Tongue (tissue), 2 donors: ENCODE results near the gene PRDM15. TPM values are rescaled to one million over a fixed set of nuclear protein-coding genes. Genes with fewer than 3 reads are reported as not detected.

ENCODE experiments used
- DNase-seq: peaks from one replicate; pipeline ENCODE4 v3.0.0-alpha.2; 2015
- total RNA-seq: library from RNA; depleted of rRNA; stranded (reverse); fragments of >200 nt; gene quantifications from one replicate; pipeline ENCODE4 v1.2.3, GENCODE V29; 2014

Gene PRDM15
- total RNA-seq, 1 donor from 2014 or later: 7.0 TPM

DNA sequence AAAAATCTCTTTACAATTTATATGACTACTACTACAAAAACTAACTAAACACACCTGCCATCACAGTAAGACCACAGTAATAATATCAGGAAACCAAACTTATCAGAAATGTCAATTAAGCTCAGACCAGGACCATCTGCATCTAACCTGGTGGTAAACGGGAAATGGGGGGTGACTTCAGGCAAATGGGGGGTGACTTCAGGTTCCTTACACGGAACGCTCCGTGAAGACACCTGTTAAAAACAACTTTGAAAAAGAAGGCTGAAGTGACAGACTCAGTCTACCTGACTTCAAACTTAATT is 15.8 kb downstream of the PRDM15 start:
- DNase-seq: no peak

DNA sequence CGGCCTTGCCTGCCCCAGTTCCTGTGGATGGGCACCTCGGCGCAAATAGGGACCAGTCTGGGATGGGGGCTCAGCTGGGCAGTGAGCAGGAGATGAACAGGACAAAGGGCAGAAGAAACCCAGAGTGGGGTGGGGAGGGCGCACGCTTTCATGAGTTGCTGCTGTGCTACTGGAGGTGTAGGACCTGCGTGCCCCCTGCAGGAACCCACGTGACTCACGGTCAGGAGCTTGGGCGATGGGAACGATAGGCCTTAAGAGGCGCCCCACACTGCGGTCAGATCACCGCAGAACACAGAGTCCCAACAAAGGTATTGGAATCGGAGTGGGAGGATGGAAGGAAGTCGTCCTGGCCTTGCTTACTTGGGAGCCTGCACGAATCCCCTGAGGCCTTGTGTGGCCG is 17.2 kb downstream of the PRDM15 start:
- DNase-seq: no peak

DNA sequence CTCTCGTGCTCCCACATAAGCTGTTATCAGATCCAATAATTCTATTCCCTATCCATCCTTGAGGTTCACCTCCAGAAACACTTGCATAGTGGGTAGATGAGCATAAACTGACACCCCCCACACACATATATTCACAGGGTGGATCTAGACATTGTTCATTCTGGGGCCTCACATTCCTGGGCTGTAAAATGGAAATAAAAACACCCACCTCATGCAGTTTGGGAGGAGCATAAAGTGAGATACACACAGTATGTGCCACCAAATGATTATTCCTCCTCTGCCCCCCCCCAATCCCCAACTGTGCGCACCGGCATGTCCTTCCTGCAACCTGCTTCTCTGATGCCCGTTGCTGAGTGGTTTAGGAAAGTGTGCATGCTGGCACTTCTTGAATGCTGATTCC is 17.9 kb downstream of the PRDM15 start:
- DNase-seq: no peak

DNA sequence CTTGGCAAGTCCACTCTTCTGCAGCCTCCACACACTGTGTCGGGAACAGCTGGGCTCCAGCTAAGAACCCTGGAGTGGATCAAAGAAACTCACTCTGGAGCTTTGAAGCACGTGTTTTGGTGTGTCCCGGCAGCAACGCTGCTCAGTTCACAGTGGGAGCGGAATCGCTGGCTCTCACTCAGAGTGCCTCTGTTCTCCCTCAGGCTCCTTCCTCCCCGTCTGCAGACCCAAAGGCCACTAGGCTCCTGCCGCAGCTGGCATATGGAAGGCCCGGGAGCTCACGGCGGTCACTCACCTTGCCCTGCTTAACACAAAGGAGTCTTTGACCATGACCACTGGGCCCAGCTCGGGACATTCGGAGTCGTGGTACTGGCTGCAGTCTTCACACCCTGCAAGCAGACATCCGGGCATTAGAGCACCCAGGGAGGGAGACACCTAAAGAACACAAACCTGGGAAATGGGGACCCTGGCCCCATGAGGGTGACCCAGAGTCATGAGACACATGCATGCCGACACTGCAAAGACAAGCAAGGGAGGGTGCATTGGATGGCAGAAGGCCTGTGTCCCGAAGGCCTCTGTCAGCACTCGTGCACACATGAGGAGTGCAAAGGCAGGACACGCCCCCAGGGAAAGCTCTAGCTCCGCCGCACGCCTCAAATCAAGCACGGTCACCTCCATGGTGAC is 19.7 kb downstream of the PRDM15 start:
- DNase-seq: no peak

DNA sequence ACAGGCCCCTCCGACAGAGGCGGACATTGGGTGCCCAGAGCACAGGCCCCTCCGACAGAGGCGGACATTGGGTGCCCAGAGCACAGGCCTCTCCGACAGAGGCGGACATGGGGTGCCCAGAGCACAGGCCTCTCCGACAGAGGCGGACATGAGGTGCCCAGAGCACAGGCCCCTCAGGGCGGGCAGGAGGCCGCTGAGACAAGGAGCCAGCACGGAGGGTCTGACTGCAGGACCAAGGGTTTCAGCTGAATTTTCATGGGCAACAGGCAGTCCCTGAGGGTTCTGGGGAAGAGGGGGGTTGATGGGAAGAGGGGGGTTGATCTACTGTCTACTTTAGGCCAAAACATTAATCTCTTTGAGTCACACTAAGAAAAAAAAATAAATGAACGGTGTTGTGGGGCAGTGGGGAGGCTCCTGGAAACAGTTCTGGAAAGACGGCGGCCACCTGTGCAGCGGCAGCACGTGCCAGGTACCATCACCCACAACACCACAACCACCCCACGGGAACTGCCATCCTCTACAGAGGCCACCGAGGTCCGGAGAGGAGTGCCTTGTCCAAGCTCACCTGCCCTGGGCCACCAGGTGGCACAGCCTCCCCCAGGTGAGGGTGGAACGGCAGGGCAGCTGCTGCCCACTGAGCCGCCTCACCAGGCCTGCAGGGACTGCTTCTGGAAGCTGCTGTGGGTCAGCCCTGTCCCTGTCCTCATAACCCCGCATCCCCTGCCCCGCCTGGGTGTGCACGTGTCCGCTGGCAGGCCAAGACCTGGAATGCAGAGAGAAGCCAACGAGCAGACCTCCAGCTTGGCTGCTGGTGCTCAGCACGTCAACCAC is 20.5 kb downstream of the PRDM15 start:
- DNase-seq: no peak

DNA sequence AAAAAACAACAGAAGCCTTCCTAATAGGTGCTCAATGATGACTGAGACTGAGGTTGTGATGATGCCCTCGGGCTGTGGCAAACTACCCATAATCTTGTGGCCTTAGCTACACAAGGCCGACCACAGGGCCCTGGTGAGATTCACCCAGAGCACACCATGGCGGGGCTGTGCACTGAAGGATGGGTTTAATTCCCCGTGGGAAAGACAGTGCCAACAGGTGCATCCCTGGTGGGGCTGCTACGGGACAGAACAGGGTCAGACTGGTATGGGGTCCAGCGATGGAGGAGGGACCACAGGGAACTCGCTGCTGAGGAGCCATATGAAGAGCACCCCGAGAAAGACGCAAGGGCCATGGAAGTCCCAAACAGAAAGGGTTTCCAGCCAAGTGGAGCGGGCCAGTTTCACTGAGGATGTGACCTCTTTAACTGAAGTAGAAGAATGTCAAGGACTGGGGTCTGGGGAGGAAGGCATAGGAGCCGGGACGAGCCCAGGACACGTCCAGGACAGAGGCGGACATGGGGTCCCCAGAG is 21.3 kb downstream of the PRDM15 start:
- DNase-seq: no peak

DNA sequence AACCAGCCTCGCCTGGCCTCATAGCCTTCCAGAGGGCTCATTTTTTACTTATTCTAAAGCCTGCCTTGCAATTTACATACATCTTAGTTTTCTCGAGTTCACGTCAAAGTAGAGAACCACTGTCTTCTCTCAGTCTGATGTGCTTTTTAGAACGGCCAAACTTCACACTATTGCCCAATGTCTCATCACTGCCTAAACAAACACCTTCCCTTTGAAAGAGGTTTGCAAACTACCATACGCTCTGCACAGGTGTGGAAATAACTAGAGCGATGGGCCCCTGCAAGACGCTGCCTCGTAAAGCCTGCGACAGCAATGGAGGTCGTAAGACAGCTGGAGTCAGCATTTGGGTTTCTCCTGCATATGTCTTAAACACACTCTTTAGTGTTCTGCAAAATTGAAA is 22.6 kb downstream of the PRDM15 start:
- no peak for DNase-seq

- DNase-seq: no peak
Measured at GRCh38 chr21:41854426-41854995, 24.6 kb downstream of the PRDM15 start.

GRCh38 chr21:41852929-41853320 is 26.2 kb downstream of the PRDM15 start:
- DNase-seq: no peak

GRCh38 chr21:41852151-41852928 is 26.8 kb downstream of the PRDM15 start:
- no peak for DNase-seq

- peak; percentile 14 for DNase-seq
Measured at GRCh38 chr21:41851090-41851790, 27.9 kb downstream of the PRDM15 start.

GRCh38 chr21:41850085-41850484 is 29.1 kb downstream of the PRDM15 start:
- DNase-seq: no peak

- no peak for DNase-seq
Measured at GRCh38 chr21:41848958-41849580, 30.1 kb downstream of the PRDM15 start.

GRCh38 chr21:41848533-41848932 is 30.6 kb downstream of the PRDM15 start:
- no peak for DNase-seq

GRCh38 chr21:41847066-41847804 is 31.9 kb downstream of the PRDM15 start:
- peak; percentile 36 for DNase-seq

DNA sequence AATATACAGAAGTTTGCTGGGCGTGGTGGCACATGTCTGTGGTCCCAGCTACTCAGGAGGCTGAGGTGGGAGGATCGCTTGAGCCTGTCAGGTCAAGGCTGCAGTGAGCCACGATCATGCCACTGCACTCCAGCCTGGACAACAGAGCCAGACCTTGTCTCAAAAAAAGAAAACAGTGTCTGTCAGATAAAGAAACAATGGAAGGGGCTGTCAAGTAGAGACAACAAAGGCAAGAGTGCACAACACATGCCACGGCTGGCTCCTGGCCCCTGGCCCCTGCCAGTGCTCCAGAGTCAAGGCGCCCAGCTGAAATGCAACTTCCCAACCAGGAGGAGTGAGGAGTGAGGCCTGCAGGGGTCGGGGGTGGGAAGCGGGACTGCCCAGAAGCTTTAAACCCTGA is 32.6 kb downstream of the PRDM15 start:
- DNase-seq: no peak

GRCh38 chr21:41846033-41846317 is 33.2 kb downstream of the PRDM15 start:
- DNase-seq: no peak

DNA sequence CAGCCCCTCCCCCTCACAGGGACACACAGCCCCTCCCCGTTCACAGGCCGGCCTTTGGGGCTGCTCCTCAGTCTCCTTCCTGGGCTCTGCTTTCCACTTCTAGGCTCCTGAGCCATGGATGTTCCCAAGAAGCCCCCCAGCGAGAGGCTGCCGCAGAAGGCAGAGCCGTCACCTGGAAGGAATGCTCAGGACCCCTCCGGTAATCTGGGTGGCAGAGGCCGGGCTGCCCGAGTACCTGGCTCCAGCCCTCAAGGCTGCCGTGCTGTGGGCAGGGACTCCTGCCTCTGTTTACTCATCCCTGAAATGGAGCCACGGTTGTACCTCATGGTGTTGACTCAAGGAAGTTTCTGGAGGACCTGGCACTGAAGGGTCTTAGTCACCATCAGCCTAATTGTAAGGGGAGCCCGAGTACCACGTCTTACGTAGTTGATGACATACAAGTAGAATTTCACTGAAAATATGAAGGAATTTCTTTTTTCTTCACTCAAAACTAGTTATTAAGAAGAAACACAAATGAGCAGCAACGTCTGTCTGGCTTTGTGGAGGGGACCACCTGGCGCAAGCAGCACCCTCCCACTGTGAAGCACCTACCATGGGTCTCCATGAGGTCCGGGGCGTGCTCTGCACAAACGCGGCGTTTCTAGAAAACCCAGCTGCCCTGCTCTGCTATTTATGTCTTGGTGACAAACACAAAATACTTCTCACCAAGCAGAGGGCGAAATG is 33.7 kb downstream of the PRDM15 start:
- no peak for DNase-seq

GRCh38 chr21:41843584-41843983 is 35.6 kb downstream of the PRDM15 start:
- no peak for DNase-seq

GRCh38 chr21:41840880-41841279 is 38.3 kb downstream of the PRDM15 start:
- no peak for DNase-seq
